Measurements from ENCODE around the gene DACH1.

Gene DACH1

GRCh38 chr13:71624653-71625600, 242.1 kb downstream of the DACH1 start:
- no peak for DNase-seq (ENCODE audit: low spot score)

DNA sequence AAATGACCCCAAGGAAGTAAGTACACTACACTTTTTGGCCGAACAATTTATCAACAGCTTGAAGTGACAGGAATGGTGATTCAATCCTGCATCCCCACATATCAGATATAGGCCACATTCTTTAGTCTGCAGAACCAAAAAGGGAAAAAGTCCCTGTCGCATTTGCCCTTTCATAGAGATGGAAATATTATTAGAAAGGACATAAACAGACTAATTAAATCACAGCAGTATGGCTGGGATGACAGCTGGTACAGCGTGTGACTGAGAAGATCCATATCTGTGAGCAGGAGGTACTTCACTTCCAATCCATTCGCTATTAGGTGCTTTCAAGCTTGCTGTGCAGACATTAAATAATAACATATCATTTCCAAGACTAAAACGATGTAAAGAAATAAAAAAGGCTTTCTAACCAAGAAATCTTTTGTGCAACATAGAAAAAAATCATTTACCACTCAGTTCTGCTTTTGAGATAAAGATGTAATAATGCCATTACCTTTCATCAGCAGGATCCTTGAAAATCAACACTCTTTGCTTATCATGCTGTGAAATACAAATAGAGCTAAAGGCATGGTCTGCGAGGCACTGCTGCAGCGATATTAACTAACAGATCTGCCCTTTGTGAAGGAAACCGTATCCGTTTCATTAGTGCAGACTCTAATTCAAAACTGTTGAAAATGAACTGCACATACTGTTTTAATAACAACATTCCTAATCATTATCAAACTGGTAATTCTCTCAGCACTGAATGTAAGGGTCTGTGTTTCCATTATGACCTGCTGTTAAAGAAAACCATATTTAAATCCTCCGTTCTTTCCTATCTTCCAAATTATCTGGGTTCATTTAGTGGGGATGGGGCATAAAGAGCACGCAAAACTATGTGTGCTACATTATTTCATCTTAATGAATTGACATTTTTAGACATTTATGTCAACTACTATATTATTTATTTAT, 245.6 kb downstream of the DACH1 start:
- DNase-seq (ENCODE audit: low spot score) = no peak

GRCh38 chr13:71619096-71619495, 247.9 kb downstream of the DACH1 start:
- DNase-seq (ENCODE audit: low spot score) = no peak

- DNase-seq (ENCODE audit: low spot score) = no peak
Observed at GRCh38 chr13:71618159-71618558, 248.8 kb downstream of the DACH1 start.

GRCh38 chr13:71617265-71617664, 249.7 kb downstream of the DACH1 start:
- no peak for DNase-seq (ENCODE audit: low spot score)

GRCh38 chr13:71613066-71613745, 253.8 kb downstream of the DACH1 start:
- no peak for DNase-seq (ENCODE audit: low spot score)

DNA sequence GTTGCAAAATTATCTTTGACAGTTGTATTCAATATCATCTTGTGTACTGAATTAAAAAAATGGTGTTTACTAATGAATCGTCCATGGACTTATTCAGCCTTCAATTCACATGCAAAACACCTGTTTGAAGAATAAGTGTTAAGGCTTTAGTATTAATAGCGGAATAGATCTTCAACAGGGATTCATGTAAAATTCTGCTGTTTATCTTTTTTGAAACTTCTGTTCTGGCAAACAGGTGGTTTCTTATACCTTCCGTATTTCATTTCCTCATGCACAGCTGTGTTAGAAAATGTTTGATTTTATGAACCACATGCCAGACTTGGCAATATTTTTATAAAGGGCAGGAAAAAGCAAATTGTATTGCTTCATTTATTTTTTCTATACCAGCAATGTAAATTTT, 255.7 kb downstream of the DACH1 start:
- DNase-seq (ENCODE audit: low spot score) = no peak

- no peak for DNase-seq (ENCODE audit: low spot score)
Observed at GRCh38 chr13:71610876-71611275, 256.1 kb downstream of the DACH1 start.

GRCh38 chr13:71609271-71609670, 257.7 kb downstream of the DACH1 start:
- DNase-seq (ENCODE audit: low spot score) = no peak

GRCh38 chr13:71607575-71607974, 259.4 kb downstream of the DACH1 start:
- no peak for DNase-seq (ENCODE audit: low spot score)

DNA sequence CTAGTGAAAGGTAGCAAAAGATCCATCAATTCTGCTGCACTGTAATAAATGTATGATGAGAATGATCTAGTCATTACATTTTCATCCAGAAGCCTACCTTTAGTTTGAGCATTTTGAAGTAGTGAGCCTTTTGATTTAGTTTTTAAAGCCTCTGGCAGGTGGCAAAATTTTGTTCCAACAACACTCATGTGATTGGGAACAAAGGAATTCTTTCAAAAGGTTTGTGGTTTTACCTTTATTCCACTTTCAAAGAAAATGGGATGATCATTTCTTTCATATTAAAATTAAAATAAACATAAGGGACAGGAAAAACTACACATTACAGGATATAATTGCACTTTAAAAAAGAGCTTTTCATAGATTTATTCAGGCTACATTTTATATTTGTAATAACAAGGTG, 260.2 kb downstream of the DACH1 start:
- no peak for DNase-seq (ENCODE audit: low spot score)

DNA sequence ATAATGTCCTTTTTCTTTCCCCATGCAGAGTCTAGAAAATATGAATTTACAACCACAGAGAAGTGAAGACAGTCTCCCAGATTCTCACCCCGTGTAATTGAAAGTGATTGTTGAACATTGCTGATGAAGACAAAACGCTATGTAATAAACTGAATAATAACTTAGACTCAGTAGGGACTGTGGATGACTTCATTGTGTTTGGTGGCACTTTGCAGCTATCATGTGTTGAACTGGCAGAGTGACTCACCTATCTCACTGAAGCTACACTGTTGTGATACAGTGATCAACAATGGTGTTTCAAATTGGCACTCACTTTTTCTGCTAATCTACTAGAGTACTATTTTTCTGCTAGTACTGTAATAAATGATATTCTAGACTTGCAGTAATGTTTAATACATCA, 261.3 kb downstream of the DACH1 start:
- no peak for DNase-seq (ENCODE audit: low spot score)

- no peak for DNase-seq (ENCODE audit: low spot score)
Observed at GRCh38 chr13:71603255-71603654, 263.7 kb downstream of the DACH1 start.

- DNase-seq (ENCODE audit: low spot score) = no peak
Observed at GRCh38 chr13:71602344-71602743, 264.7 kb downstream of the DACH1 start.

GRCh38 chr13:71597150-71597549, 269.9 kb downstream of the DACH1 start:
- no peak for DNase-seq (ENCODE audit: low spot score)

DNA sequence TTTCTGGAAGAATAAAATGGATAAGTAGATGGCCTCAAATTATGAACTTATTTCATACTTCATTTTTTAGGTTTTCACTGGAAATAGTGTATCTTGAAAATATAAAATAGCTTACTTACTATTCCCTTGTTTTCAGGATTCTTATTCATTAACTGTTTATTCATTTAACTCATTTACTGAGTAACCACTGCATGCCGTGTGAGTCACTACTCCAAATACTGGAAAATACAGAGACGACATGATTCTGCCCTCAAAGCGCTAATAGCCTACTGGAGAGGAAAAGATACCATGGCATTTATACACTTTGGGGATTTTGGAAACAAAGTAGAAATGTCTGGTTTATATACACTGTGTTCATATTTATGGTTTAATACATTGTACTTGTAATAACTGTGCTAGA, 270.9 kb downstream of the DACH1 start:
- DNase-seq (ENCODE audit: low spot score) = no peak

GRCh38 chr13:71593566-71593965, 273.4 kb downstream of the DACH1 start:
- no peak for DNase-seq (ENCODE audit: low spot score)

- no peak for DNase-seq (ENCODE audit: low spot score)
Observed at GRCh38 chr13:71591374-71591773, 275.6 kb downstream of the DACH1 start.

GRCh38 chr13:71590654-71591148, 276.3 kb downstream of the DACH1 start:
- no peak for DNase-seq (ENCODE audit: low spot score)

DNA sequence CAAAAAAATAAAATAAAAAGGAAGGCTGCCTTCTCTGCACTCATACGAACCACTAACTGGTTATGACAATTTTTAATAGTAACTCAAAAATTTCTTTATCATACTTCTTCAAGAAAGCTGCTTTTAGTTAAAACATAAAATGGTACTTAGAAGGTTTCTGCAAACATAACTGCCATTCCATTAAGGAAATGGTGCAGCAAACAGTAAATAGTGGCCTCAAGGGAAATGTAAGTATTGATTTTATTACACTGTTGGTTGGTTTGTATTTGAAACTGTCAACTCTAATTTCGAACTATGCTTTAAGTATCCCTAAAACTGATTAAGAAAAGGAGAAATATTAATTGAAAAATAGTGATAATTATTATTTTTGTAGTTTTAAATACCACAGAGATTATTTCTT, 278.0 kb downstream of the DACH1 start:
- no peak for DNase-seq (ENCODE audit: low spot score)

DNA sequence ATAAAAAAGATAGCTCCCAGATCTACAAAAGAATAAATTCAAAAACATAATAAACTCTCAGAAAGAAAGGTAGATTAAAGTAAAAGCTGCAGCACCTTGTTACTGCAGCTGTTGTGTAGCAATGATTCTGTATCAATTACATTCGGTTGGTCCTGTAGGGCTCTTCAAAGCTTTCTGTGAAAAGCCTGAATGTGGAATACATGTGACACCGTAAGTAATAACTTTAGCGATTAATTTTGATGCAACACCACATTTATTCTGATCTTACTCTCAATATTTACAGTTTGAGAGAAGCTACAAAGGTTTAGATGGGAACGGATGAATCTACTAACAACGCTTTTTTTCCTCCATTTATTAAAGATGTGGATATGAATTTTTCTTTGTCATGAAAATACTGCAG, 279.2 kb downstream of the DACH1 start:
- no peak for DNase-seq (ENCODE audit: low spot score)

DNA sequence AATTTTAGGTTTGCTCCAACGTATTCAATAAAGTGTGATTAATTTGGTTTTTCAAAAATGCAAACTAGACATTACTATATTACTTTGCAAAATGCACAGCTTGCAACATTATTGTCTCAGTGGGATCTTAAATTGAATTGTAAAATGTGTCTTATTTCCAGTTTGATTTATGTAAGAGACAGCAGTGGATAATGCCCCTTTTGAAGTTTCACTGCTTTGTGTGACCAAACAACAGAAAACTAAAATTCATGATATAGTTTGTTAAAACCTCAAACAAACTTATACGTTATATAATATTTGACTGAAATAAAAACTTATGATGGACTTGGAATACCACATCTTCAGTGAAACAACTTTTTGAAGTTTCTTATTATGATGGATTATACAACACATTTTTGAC, 279.8 kb downstream of the DACH1 start:
- DNase-seq (ENCODE audit: low spot score) = no peak
